ENCODE results near the gene GOLGA7B.

DNA sequence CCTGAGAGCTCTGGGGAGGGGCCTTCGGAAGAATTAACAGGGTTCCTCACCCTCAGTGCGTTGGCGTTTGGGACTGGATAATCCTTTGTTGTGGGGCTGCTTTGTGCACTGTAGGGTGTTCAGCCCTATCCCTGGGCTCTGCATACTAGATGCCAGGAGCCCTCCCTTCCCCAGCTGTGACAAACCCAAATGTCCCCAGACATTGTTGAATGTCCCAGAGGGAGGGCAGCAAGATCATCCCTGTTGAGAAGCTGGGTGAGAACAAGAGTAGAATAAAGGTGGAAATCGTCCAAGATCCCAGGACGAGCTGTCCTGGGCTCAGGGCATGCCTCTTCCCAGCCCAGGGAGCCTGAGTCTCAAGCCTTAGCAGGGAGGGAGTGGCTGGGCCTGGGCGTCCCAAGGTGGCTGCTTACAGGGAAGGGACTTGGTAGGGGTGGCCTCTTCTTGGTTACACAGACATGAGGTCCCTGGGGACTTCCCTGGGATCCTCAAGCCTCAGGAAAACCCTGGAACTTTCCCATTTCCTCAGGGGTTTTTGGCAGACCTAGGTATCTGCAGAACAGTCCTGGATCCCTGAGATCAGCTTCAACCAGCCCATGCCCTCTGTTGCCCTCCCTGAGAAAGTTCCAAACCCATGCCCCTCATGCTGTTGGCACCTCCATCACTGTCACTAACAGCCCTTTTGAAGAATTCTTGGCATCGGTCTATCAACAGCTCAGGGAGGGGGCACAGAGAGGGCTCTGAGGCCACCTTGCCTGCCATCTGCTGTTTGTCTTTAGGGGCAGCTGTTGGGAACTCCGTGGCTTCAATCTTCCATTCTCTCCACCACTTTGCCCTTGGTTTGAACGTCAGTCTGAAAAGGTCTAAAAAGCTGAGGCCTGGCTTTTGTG is 53.7 kb downstream of the GOLGA7B start:
- TF ChIP-seq TCF4 (CRISPR knock-in tag; IDR thresholded peaks at IDR 0.05; ENCODE audit: borderline replicate concordance): no peak
- TF ChIP-seq CSDC2 (CRISPR knock-in tag; IDR thresholded peaks at IDR 0.05): no peak
- no peak for TF ChIP-seq ESRRG (CRISPR knock-in tag; IDR thresholded peaks at IDR 0.05)
- no peak for TF ChIP-seq ARNTL (CRISPR knock-in tag; IDR thresholded peaks at IDR 0.05; ENCODE audit: borderline replicate concordance, low read depth)
- no peak for TF ChIP-seq ZFP30 (CRISPR knock-in tag; IDR thresholded peaks at IDR 0.05)
- no peak for TF ChIP-seq PPARA (CRISPR knock-in tag; IDR thresholded peaks at IDR 0.05; ENCODE audit: borderline replicate concordance)
- TF ChIP-seq, protein P1, sequence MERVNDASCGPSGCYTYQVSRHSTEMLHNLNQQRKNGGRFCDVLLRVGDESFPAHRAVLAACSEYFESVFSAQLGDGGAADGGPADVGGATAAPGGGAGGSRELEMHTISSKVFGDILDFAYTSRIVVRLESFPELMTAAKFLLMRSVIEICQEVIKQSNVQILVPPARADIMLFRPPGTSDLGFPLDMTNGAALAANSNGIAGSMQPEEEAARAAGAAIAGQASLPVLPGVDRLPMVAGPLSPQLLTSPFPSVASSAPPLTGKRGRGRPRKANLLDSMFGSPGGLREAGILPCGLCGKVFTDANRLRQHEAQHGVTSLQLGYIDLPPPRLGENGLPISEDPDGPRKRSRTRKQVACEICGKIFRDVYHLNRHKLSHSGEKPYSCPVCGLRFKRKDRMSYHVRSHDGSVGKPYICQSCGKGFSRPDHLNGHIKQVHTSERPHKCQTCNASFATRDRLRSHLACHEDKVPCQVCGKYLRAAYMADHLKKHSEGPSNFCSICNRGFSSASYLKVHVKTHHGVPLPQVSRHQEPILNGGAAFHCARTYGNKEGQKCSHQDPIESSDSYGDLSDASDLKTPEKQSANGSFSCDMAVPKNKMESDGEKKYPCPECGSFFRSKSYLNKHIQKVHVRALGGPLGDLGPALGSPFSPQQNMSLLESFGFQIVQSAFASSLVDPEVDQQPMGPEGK (CRISPR knock-in tag; IDR thresholded peaks at IDR 0.05; ENCODE audit: borderline replicate concordance): no peak
- TF ChIP-seq OSR1 (CRISPR knock-in tag; IDR thresholded peaks at IDR 0.05): no peak
- TF ChIP-seq, protein P2, sequence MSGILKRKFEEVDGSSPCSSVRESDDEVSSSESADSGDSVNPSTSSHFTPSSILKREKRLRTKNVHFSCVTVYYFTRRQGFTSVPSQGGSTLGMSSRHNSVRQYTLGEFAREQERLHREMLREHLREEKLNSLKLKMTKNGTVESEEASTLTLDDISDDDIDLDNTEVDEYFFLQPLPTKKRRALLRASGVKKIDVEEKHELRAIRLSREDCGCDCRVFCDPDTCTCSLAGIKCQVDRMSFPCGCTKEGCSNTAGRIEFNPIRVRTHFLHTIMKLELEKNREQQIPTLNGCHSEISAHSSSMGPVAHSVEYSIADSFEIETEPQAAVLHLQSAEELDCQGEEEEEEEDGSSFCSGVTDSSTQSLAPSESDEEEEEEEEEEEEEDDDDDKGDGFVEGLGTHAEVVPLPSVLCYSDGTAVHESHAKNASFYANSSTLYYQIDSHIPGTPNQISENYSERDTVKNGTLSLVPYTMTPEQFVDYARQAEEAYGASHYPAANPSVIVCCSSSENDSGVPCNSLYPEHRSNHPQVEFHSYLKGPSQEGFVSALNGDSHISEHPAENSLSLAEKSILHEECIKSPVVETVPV (CRISPR knock-in tag; IDR thresholded peaks at IDR 0.05): no peak
- TF ChIP-seq ZC3H10 (CRISPR knock-in tag; IDR thresholded peaks at IDR 0.05): no peak

Data from SK-N-SH treated with all-trans-retinoic acid at 6 μM for 48 hours (cell line).